HUES48 (cell line): ENCODE measurements around the gene TMEM114.

Experiments used
- H3K27ac ChIP-seq: one replicate; pipeline ENCODE4 v1.7.0; 2013; ENCODE audit warnings: low read depth, low read length, inconsistent platforms
- H3K27me3 ChIP-seq: 2 replicates; pipeline ENCODE4 v1.6.1; 2013; ENCODE audit warnings: mild to moderate bottlenecking, low read length; ENCODE audit not compliant: control insufficient read depth, insufficient read depth
- H3K36me3 ChIP-seq: 2 replicates; pipeline ENCODE4 v1.6.1; 2013; ENCODE audit warnings: low read length; ENCODE audit not compliant: control insufficient read depth, insufficient read depth
- H3K4me1 ChIP-seq: 2 replicates; pipeline ENCODE4 v1.6.1; 2013; ENCODE audit warnings: mild to moderate bottlenecking, low read length; ENCODE audit not compliant: control insufficient read depth, insufficient read depth
- H3K4me3 ChIP-seq: 2 replicates; pipeline ENCODE4 v1.5.1; 2013; ENCODE audit warnings: mild to moderate bottlenecking, low read depth, low read length
- H3K9ac ChIP-seq: 2 replicates; pipeline ENCODE4 v1.6.1; 2013; ENCODE audit warnings: mild to moderate bottlenecking, low read depth, low read length, moderate library complexity
- H3K9me3 ChIP-seq: 2 replicates; pipeline ENCODE4 v1.6.1; 2013; ENCODE audit warnings: low read length; ENCODE audit not compliant: control insufficient read depth, insufficient read depth

The TMEM114 gene

DNA sequence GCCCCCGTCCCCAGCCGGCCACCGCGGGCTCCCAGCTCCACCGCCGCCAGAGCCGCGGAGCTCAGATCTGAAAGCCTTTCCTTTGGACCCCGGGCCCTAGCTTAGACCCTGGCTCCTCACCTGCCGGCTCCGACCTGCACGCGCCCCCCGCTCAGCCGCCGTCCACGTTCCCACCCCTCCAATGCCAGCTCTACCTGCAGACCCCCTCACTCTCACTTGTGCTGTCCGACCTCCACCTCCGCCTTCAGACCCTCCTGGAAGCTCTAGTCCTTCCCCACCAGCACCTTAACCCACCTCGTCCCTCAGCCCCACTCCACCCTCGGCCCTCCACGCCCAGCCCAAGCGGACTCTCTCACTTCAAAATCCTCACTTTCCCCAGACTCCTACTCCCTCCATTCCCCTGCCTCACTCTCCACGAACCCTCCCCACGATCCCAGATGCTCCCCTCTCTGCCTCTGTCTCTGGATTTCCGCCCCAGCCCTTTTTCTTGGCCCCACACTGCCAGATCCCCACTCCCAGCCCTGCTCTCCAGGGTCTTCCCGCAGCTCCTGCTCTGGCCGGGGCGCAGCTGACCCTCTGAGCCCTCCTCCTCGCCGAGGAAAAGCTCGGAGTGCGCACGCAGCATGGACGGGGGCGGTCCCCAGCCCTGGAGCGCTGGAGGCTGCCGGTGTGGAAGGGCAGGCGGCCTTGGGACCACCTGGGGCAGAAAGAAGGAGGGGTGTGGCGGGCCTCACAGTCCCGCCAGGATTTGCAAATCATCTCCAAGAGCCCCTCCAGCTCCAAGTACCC lies at the start of gene TMEM114:
Gene TMEM114 (minus strand): TSS at position 612 of the 789 bp plus-strand sequence. CDS start 673 bp downstream, outside the sequence.
- Histone ChIP-seq H3K4me3 (peak within 1 kb of the TSS; percentile 63), H3K9me3 (no peaks in the 10 kb centered on the region), H3K27me3 (peaks cover 70% of the 10 kb centered on the region), H3K9ac (no peak within 1 kb of the TSS), H3K36me3 (no peaks in the 10 kb centered on the region), H3K27ac (no peak within 1 kb of the TSS), H3K4me1 (peaks cover 4% of the 10 kb centered on the region; the same call in 1 of the 2 replicates)

DNA sequence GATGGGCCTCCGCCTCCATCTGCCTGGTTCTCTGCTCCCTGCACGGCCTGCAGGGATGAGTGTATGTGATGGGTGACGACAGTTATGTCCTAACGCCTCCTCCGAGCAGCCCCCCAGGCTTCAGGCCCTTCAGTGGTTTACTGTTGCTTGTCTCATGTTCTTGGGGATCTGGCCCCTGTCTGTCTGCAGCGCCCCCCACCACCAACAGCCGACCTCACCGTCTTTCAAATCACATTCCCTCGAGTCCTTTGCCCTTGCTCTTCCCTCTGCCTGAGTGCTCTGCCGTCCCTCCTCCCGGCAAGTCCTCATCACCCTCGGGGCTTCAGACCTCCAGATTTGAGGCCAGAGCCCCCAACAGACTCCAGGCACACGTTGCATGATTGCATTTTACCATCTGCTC lies 49.4 kb upstream of the TMEM114 start:
- no peaks in the 10 kb centered on the region for H3K27me3 ChIP-seq
- H3K36me3 ChIP-seq, result peaks cover 90% of the 10 kb centered on the region
- H3K9ac ChIP-seq, result no peak overlapping the region
- no peaks in the 10 kb centered on the region for H3K4me1 ChIP-seq
- no peak overlapping the region for H3K27ac ChIP-seq
- H3K4me3 ChIP-seq, result no peak overlapping the region
- no peaks in the 10 kb centered on the region for H3K9me3 ChIP-seq

DNA sequence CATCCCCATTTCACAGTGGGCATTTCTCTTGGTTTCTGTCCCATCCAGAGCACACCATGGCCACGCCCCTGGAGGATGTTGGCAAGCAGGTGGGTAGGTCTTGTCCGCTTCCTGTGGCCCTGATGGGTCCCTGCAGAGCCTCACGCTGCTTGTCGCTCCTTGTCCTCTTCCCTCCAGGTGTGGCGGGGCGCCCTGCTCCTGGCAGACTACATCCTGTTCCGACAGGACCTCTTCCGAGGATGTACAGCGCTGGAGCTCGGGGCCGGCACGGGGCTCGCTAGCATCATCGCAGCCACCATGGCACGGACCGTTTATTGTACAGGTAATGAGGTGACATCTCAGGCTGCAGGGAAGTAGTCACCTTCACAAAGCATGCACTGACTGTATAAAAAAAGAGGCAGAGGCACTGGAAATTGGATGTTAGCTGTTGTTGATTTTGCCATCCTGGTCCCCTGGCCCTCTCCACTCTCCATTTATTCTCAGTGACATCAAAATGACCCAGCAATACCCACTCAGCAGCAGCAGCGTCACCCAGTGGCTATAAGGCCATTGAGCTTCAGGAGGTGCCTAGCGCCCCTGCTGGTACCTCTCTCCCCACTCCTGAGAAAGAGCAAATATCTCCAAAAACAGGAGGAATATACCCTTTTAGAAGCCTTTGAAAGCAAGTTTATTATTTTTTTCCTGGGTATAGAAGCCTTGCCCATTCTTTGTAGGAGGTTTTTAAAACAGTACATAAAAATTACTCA lies 44.9 kb upstream of the TMEM114 start:
- Histone ChIP-seq H3K4me3 (no peak overlapping the region), H3K4me1 (no peaks in the 10 kb centered on the region), H3K36me3 (peaks cover 95% of the 10 kb centered on the region), H3K9me3 (no peaks in the 10 kb centered on the region), H3K9ac (no peak overlapping the region), H3K27ac (no peak overlapping the region), H3K27me3 (no peaks in the 10 kb centered on the region)

DNA sequence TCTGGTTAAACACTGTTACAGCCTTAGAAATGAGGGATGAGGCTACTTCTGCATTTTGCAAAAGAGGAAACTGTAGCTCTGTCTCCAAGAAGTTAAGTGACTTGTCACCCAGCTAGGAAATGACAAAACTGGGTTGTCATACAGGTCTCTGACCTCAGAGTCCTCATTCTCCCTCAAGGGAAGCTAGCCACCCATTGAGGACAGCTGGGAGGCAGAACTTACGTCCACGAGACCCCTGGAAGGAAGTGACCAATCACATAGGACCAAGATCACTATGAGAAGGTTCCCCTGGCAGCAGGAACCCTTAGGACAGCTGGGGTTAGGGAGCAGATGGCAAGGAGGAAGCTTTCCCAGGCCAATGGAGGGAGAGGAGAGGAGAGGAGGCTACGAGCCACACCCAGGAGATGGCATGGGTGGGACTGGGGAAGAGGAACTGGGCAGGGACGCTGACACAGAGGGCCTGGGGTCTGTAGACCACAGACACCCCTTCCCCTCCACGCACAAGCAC lies 42.4 kb upstream of the TMEM114 start:
- H3K36me3 ChIP-seq, result peaks cover 96% of the 10 kb centered on the region
- no peak overlapping the region for H3K9ac ChIP-seq
- no peak overlapping the region for H3K27ac ChIP-seq
- H3K4me1 ChIP-seq, result no peaks in the 10 kb centered on the region
- H3K9me3 ChIP-seq, result no peaks in the 10 kb centered on the region
- H3K4me3 ChIP-seq, result no peak overlapping the region
- no peaks in the 10 kb centered on the region for H3K27me3 ChIP-seq

DNA sequence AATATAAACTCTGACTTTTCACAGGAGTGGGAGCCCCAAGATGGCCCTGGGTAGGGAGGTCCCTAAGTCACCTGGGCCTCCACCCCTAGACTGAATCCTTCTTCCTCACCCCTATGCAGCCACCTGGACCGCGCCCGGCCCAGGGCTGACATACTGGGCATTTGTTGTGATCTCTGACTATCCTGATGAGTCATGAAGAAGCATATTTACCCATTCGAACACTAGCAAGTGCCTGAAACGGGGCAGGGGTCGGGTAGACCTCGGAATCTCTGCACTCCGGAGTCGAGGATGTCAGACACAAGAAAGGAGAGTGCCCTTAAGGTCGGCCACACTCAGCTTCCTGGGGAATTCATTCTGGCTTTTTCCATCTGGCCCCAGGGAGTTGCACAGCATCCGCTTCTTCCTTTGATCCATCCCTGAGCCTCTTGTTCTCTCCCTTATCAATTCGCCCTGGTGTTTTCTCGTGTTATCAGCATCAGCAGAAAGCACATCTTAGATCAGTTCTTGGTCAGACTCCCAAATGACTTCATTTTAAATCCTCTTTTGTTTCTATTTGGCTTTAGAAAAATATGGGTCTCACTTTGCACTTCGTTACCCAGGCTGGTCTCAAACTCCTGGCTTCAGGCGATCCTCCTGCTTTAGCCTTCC lies 41.6 kb upstream of the TMEM114 start:
- Histone ChIP-seq H3K9ac (no peak overlapping the region), H3K27me3 (no peaks in the 10 kb centered on the region), H3K9me3 (no peaks in the 10 kb centered on the region), H3K4me3 (no peak overlapping the region), H3K36me3 (peaks cover 97% of the 10 kb centered on the region), H3K27ac (peak overlapping the region; percentile 33), H3K4me1 (no peaks in the 10 kb centered on the region)

DNA sequence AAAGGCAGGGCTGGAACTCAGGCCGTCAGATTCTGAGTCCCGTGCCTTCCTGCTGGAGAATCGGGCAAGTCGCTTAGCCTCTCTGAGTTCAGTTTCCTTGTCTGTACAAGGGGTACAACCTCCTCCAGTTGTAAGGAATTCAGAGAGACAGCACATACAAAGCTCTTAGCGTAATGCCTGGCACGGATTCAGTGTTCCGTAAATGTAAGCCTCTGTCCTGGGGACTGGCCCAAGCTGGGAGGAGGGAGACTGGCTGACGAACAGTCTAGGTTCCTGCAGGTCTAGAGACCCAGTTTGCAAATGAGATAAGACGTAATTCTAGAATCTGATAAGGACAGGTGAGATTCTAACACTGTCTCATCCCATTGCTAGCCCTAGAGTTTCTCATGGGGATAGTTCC lies 41.1 kb upstream of the TMEM114 start:
- no peak overlapping the region for H3K9ac ChIP-seq
- no peak overlapping the region for H3K4me3 ChIP-seq
- no peaks in the 10 kb centered on the region for H3K9me3 ChIP-seq
- no peaks in the 10 kb centered on the region for H3K4me1 ChIP-seq
- no peaks in the 10 kb centered on the region for H3K27me3 ChIP-seq
- H3K27ac ChIP-seq, result peak overlapping the region; percentile 33
- peaks cover 97% of the 10 kb centered on the region for H3K36me3 ChIP-seq

DNA sequence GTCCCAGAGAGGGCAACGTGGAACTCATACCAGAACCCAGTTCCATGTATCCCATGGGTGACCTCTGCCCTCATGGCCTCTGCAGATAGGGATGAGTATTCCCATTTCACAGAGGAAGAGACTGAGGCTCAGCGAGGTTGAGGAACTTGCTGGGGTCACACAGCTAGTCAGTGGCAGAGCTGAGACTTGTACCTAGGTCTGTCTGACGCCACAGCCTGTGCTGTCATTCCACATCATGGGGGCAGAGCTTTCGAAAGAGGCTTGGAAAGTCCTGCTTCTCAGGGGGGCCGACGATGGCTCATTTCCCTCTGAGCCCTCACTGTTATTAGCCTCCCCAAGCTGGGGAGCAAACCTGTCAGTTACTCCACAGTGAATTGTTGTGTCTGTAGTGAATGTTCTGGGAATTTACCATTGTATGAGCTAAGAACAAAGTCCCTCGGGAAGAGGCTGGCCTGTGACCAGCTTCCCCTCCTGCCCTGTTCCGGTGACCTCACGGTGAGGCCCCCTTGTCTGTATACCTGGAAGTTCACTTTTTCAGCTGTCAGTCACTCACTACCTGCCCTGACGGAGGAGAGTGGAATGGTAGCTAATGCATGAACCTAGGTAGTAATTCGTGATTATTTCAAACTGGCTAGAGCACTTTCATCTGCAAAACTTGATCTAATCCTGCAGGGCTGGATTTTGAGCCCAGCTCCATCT lies 40.1 kb upstream of the TMEM114 start:
- Histone ChIP-seq H3K4me3 (no peak overlapping the region), H3K36me3 (peaks cover 99% of the 10 kb centered on the region)

DNA sequence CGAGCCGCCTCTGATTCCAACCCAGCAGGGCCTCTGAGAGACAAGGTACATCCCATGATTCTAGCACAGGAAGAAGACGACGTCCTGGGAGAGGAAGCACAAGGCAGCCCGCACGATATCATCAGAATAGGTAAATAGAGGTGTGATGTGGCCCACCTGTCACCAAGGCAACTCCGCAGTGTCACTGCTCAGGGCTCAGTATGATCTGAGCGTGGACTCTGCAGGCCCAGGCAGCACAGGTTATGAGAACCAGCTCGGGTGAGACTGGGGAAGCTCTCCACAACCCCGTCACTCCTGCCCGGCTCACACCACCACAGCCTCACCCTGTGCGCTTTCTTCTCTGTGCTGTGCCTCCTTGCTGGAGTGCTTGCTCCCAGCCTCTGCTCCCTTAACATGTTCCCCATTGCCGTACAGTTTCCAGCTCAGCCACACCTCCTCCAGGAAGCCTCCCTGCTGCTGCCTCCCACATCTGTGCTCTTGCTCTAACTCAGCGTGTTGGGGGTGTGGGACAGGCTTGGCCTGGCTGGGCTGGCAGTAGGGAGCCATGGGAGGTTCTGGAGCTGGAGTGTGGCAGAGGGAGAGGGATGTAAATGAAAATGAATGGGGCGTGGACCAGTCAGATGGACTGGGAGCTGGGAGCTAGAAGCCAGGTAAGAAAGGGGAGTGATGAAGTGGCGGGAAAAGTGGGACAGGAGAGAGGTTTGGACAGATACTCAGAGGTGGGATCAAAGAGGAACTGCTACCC lies 38.8 kb upstream of the TMEM114 start:
- H3K4me3 ChIP-seq, result no peak overlapping the region
- H3K36me3 ChIP-seq, result peaks cover 94% of the 10 kb centered on the region
- no peak overlapping the region for H3K27ac ChIP-seq
- H3K27me3 ChIP-seq, result no peaks in the 10 kb centered on the region
- H3K4me1 ChIP-seq, result no peaks in the 10 kb centered on the region
- no peak overlapping the region for H3K9ac ChIP-seq
- H3K9me3 ChIP-seq, result no peaks in the 10 kb centered on the region

More for the DNA sequence above, 40.1 kb upstream of the TMEM114 start:
- no peaks in the 10 kb centered on the region for H3K27me3 ChIP-seq
- H3K9me3 ChIP-seq, result no peaks in the 10 kb centered on the region
- H3K9ac ChIP-seq, result no peak overlapping the region
- H3K27ac ChIP-seq, result no peak overlapping the region
- H3K4me1 ChIP-seq, result no peaks in the 10 kb centered on the region

DNA sequence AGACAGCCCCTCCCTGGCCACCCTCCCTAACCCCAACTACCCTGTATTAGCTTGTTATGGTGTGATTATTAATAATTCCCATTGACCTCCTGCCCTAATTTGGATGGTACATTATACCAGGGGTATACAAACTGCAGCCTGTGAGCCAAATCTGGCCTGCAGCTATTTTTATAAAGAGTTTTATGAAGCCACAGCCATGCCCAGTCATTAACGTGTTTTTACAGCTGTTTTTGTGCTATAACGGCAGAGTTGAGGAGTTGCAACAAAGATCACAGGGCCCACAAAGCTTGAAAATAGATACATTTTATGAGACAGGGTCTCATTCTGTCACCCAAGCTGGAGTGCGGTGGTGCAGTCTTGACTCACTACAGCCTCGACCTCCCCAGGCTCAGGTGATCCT lies 37.1 kb upstream of the TMEM114 start:
- Histone ChIP-seq H3K27ac (no peak overlapping the region), H3K9me3 (no peaks in the 10 kb centered on the region), H3K4me3 (no peak overlapping the region), H3K36me3 (peaks cover 86% of the 10 kb centered on the region), H3K27me3 (no peaks in the 10 kb centered on the region), H3K9ac (no peak overlapping the region), H3K4me1 (0 out of 2 replicates have a peak, but pooled peaks cover 4% of the 10 kb centered on the region)

DNA sequence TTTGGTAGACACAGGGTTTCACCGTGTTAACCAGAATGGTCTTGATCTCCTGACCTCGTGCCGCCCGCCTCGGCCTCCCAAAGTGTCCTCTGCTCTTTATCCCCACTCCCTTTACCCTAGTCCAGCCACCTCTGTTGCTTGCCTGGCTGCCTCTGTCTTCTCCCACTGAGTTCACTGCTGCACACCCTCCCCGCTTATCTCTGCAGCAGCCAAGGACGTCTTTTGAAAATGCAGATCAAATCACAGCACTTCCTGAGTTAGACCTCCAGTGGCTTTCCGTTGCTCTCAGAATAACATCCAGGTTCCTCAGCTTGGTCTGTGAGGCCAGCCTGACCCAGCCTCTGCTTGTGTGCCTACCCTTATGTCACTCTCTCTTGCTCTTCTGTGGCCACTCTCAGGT lies 36.6 kb upstream of the TMEM114 start:
- 0 out of 2 replicates have a peak, but pooled peaks cover 5% of the 10 kb centered on the region for H3K4me1 ChIP-seq
- no peak overlapping the region for H3K9ac ChIP-seq
- peaks cover 81% of the 10 kb centered on the region for H3K36me3 ChIP-seq
- H3K4me3 ChIP-seq, result no peak overlapping the region
- no peaks in the 10 kb centered on the region for H3K27me3 ChIP-seq
- H3K9me3 ChIP-seq, result no peaks in the 10 kb centered on the region
- no peak overlapping the region for H3K27ac ChIP-seq
